Epithelial cell of proximal tubule (primary cell): ENCODE data around the gene LMF1. TPM values are rescaled to one million over a fixed set of nuclear protein-coding genes. Genes with fewer than 3 reads are reported as not detected.

Experiments
- DNase-seq: peaks from one replicate; pipeline ENCODE4 v3.0.0-alpha.2; 2011; ENCODE audit warnings: low read depth
- H3K4me3 ChIP-seq: 2 replicates; pipeline ENCODE4 v1.5.1; 2011; ENCODE audit warnings: low read depth, mild to moderate bottlenecking, low read length
- total RNA-seq: library from RNA; depleted of rRNA; stranded (reverse); fragments of >200 nt; gene quantifications from 2 replicates; pipeline ENCODE4 v1.2.3, GENCODE V29; 2015
- TF ChIP-seq, protein P1 (sequence below): conservative IDR thresholded peaks from 2 replicates; pipeline ENCODE4 v1.5.1; 2012; ENCODE audit warnings: low read depth, mild to moderate bottlenecking, low read length

The LMF1 gene
- total RNA-seq, 1 donor from 2014 or later, result 8.2 TPM

DNA sequence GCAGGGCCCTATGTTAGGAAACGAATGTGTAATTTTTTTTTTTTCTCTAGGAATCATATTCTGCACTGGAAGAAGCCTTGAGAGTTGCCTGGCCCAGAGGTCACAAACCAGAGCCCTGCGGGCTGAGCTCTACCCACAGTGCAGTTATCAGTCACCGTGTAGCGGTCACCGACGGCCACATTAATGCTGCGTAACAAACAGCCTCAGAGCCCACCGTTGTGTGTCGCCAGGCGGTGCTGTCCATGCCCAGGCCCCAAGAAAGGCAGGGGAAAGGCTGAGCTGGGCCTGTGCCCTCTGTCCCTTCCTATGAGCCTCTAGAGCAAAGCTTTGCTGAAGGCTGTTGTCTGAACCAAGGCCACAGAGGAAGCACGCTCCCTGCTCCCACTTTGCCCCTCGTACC is 4.5 kb upstream of the LMF1 start:
- H3K4me3 ChIP-seq, result no peak overlapping the region
- TF ChIP-seq, protein P1, sequence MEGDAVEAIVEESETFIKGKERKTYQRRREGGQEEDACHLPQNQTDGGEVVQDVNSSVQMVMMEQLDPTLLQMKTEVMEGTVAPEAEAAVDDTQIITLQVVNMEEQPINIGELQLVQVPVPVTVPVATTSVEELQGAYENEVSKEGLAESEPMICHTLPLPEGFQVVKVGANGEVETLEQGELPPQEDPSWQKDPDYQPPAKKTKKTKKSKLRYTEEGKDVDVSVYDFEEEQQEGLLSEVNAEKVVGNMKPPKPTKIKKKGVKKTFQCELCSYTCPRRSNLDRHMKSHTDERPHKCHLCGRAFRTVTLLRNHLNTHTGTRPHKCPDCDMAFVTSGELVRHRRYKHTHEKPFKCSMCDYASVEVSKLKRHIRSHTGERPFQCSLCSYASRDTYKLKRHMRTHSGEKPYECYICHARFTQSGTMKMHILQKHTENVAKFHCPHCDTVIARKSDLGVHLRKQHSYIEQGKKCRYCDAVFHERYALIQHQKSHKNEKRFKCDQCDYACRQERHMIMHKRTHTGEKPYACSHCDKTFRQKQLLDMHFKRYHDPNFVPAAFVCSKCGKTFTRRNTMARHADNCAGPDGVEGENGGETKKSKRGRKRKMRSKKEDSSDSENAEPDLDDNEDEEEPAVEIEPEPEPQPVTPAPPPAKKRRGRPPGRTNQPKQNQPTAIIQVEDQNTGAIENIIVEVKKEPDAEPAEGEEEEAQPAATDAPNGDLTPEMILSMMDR, result no peak
- DNase-seq, result no peak

DNA sequence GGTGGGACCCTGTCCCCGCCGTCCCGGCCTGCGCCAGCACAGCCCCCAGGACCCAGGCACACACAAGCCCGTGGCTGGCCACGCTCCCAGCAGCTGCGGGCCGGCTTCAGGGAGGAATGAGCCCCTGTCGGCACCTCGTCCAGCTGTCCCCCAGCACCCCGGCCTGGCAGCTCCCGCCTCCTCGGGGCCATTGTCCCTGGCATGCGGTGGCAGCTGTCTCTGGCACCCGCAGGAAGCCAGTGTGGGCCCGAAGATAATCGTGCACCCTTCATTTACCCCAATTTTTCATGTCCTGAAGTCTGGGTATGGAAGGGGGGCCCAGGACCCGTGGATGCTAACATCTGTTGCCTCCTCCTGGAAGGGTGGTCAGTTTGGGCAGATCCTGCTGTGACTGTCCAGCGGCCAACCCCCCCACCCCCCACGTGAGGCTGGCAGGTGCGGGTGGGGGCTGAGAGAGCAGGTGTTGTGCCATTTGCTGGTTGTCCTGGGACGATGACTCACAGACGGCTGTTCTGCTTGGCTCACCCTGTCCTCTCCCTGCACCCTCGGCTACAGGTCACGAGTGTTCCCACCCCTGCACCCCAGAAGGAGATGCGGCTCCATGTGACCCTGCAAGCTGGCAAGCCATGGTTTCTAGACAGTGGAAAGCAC is 4.0 kb upstream of the LMF1 start:
- TF ChIP-seq, protein P1, result no peak
- H3K4me3 ChIP-seq, result no peak overlapping the region
- DNase-seq, result no peak

DNA sequence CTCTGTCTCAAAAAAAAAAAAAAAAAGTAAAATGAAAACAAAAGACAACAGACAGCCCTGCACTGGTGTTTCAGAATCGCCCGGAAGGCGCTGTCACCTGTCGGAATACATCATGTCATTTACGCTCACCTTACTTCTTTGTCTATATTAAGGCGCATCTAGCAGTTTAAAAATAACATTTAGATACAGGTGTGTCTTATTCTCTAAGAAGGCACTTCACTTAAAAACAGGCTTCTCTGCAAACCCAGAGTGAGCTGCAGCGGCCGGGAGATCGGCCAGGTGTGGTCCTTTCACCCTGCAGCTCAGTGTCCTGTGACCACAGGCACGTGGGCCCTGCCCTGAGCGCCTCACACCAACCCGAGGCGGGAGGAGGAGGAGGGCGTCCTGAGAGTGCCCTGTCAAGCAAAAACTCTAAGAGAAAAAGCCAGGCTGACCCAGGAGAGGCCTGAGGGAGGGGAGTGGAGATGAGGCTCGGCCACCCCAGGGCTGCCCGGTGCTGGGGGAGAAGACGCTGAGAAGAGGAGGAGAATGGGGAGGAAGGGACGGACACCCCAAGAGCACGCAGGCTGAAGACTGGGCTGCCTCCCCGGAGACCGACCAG is 3.3 kb upstream of the LMF1 start:
- no peak for DNase-seq
- H3K4me3 ChIP-seq, result no peak overlapping the region
- TF ChIP-seq, protein P1, result no peak

DNA sequence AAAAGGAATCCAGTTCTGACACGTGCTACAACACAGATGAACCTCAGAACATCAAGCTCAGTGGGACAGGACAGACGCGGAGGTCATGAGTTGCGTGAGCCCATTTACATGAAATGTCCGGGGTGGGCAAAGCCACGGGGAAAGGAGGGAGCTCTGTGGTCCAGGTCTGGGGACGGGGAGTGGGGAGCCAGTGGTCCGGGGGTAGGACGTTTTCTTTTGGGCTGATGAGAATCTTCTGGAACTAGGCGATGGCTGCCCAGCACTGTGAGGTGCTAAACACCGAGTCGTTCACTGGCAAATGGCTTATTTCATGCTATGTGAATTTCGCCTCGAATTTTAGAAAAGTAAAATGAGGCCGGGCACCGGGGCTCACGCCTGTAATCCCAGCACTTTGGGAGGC is 2.6 kb upstream of the LMF1 start:
- no peak overlapping the region for H3K4me3 ChIP-seq
- no peak for DNase-seq
- TF ChIP-seq, protein P1, result no peak

DNA sequence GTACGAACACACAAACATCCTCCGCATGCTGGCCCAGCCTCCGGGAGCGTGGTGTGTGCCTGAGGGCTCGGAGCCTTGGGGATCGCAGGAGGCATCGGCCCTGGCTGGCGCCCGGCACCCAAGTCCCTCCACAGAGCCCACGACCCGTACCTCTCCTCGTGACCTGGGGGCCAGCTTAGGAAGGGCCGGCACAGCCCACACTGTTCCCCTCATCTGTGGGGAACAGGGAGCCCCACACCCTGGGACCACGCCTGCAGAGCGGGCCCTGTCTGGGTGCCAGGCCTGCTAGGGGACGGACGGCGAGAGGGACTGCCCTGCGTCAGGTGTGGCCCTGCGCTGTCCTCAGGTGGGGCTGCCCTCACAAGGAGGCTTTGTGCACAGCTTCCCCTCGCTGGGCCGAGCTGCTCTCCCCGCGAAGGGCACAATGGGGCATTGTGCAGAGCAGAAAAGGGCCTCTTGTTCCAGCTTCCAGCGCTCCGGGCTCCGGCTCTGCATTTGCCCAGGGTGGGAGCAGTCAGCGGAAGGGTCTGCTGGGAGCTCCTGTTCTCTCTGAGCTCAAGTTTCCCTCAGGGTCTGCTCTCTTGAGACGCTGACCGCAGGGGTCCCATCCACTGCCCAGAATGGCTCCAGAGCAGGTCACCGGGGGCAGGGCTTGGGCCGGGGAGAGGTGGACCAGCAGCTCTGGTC is 1.7 kb upstream of the LMF1 start:
- TF ChIP-seq, protein P1, result no peak
- DNase-seq, result no peak
- no peak overlapping the region for H3K4me3 ChIP-seq

DNA sequence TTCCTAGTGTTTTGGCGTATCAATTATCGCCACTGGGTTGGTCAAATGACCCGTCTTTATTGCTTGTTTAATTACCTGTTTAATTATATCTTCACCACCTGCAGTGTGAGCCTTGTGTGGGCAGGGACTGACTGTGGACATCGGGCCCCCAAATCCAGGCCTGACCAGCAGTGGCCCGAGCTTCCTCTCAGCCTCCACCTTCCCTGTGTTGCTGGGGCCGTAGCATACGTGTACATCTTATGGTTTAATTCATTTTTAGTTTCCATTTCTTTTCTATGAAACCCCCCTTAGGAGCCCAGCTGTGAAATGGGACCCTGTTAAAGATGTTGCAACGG is 1.2 kb upstream of the LMF1 start:
- TF ChIP-seq, protein P1, result no peak
- H3K4me3 ChIP-seq, result no peak overlapping the region
- DNase-seq, result no peak

DNA sequence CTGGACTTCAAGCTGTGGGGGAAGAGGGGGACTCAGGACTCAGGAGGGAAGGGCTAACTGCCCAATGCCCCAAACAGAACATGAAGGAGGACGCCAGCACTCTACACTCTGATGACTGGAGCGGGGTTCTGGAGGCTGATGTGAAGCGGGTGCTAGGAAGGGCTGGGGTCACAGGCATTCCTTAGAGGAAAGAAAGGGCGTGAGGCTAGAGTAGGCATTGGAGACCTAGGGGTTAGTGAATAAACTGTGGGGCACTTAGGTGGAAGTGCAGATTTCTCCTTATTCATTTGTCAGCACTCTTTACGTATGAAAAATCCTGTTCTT is 760 bp upstream of the LMF1 start:
- DNase-seq, result no peak
- TF ChIP-seq, protein P1, result no peak
- H3K4me3 ChIP-seq, result no peak overlapping the region
